Measurements from ENCODE around the gene RTKN.
"Not testable (repeated sequence)": the region's sequence is repeated elsewhere in the genome, so short reads cannot be mapped to it uniquely, and the experiment has no call there.

The RTKN gene

GRCh38 chr2:74462054-74462785, 20.5 kb upstream of the RTKN start:
- DNase-seq (ENCODE audit: low read depth), result no peak
- H3K4me3 ChIP-seq (ENCODE audit: low read depth, low read length), result no peak overlapping the region

GRCh38 chr2:74461187-74462053, 19.7 kb upstream of the RTKN start:
- DNase-seq (ENCODE audit: low read depth), result no peak
- H3K4me3 ChIP-seq (ENCODE audit: low read depth, low read length), result no peak overlapping the region

- not testable (repeated sequence) for H3K4me3 ChIP-seq (ENCODE audit: low read depth, low read length); DNase-seq (ENCODE audit: low read depth)
Measured at GRCh38 chr2:74460187-74460586, 18.4 kb upstream of the RTKN start.

GRCh38 chr2:74459503-74460118, 17.9 kb upstream of the RTKN start:
- peak overlapping the region; percentile 98 for H3K4me3 ChIP-seq (ENCODE audit: low read depth, low read length)
- DNase-seq (ENCODE audit: low read depth), result not testable (repeated sequence)

- no peak for DNase-seq (ENCODE audit: low read depth)
- peak overlapping the region; percentile 98 for H3K4me3 ChIP-seq (ENCODE audit: low read depth, low read length)
Measured at GRCh38 chr2:74458938-74459363, 17.2 kb upstream of the RTKN start.

GRCh38 chr2:74458132-74458937, 16.6 kb upstream of the RTKN start, which contains the start of gene WBP1:
Gene WBP1, plus strand, starts transcription at chr2:74458438. Its CDS starts 165 bp downstream, at chr2:74458603.
- peak; percentile 100 for DNase-seq (ENCODE audit: low read depth)
- peak within 1 kb of the TSS; percentile 98 for H3K4me3 ChIP-seq (ENCODE audit: low read depth, low read length)

GRCh38 chr2:74457549-74458131, 15.9 kb upstream of the RTKN start:
- H3K4me3 ChIP-seq (ENCODE audit: low read depth, low read length), result peak overlapping the region; percentile 98
- no peak for DNase-seq (ENCODE audit: low read depth)

GRCh38 chr2:74457129-74457548, 15.4 kb upstream of the RTKN start:
- peak overlapping the region; percentile 98 for H3K4me3 ChIP-seq (ENCODE audit: low read depth, low read length)
- DNase-seq (ENCODE audit: low read depth), result no peak

GRCh38 chr2:74454654-74455511, 13.1 kb upstream of the RTKN start, which contains the start of gene INO80B:
Gene INO80B, plus strand, starts transcription at chr2:74455087. Its CDS starts 30 bp downstream, at chr2:74455117.
- peak within 1 kb of the TSS; percentile 62 for H3K4me3 ChIP-seq (ENCODE audit: low read depth, low read length)
- DNase-seq (ENCODE audit: low read depth), result peak; percentile 92

GRCh38 chr2:74450570-74451190, 8.9 kb upstream of the RTKN start:
- DNase-seq (ENCODE audit: low read depth), result no peak
- H3K4me3 ChIP-seq (ENCODE audit: low read depth, low read length), result no peak overlapping the region

GRCh38 chr2:74448771-74449170, 7.0 kb upstream of the RTKN start:
- DNase-seq (ENCODE audit: low read depth), result no peak
- no peak overlapping the region for H3K4me3 ChIP-seq (ENCODE audit: low read depth, low read length)

GRCh38 chr2:74447230-74447999, 5.7 kb upstream of the RTKN start:
- H3K4me3 ChIP-seq (ENCODE audit: low read depth, low read length), result no peak overlapping the region
- no peak for DNase-seq (ENCODE audit: low read depth)

GRCh38 chr2:74444498-74445318, 3.0 kb upstream of the RTKN start:
- H3K4me3 ChIP-seq (ENCODE audit: low read depth, low read length), result no peak overlapping the region
- DNase-seq (ENCODE audit: low read depth), result no peak

GRCh38 chr2:74442483-74443297, 953 bp upstream of the RTKN start:
- DNase-seq (ENCODE audit: low read depth); H3K4me3 ChIP-seq (ENCODE audit: low read depth, low read length): not testable (repeated sequence)

- H3K4me3 ChIP-seq (ENCODE audit: low read depth, low read length), result no peak overlapping the region
- no peak for DNase-seq (ENCODE audit: low read depth)
Measured at GRCh38 chr2:74441170-74441689, 507 bp downstream of the RTKN start.

Measured in skeletal muscle cell (primary cell).